GM18909 (cell line): ENCODE data around the gene RANBP3L.
"Not testable (repeated sequence)": the region's sequence is repeated elsewhere in the genome, so short reads cannot be mapped to it uniquely, and the experiment has no call there.

Experiments used
- ATAC-seq: cut with Tn5 transposase; IDR thresholded peaks from one replicate; pipeline ENCODE4 v1.9.1; 2021; ENCODE audit warnings: mild to moderate bottlenecking; ENCODE audit not compliant: unreplicated experiment, poor library complexity

The RANBP3L gene

GRCh38 chr5:36215910-36216309 lies 85.8 kb downstream of the RANBP3L start:
- no peak for ATAC-seq

DNA sequence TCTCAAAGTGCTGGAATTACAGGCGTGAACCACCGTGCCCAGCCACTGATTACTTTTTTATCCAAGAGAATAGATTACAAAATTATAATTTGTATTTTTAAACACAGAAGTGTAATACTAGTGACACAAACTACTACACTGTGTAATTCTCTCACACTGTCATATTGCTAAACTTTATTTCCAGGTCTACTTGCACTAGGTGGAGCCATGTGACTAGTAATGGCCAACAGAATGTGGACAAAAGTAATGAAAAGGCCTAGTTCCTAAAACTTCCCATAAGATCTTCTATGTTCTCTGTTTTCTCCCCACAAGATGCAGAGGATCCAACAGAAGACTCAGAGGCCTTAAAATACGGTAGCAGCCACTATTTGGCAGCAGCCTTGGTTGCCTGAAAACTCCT lies 87.3 kb downstream of the RANBP3L start:
- no peak for ATAC-seq

GRCh38 chr5:36209664-36210063 lies 92.0 kb downstream of the RANBP3L start:
- ATAC-seq = no peak

- ATAC-seq = no peak
Measured at GRCh38 chr5:36208786-36209185, 92.9 kb downstream of the RANBP3L start.

- ATAC-seq = no peak
Measured at GRCh38 chr5:36206913-36207312, 94.8 kb downstream of the RANBP3L start.

DNA sequence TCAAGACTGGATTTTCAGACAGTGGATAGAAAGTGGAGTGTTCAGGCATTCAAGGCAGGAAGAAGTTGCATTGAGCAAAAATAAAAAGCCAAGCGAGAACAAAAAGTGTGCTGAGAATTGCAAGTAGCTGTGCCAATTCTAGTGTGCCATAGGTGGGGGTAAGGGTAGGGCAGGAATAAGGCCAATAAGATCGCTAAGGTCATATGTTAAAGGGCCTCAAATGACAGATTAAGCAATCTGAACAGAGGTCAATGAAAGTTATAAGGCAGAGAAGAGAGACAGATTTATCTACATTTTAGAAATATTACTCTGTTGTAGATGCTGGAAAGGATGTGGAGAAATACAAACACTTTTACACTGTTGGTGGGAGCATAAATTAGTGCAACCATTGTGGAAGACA lies 96.4 kb downstream of the RANBP3L start:
- ATAC-seq = no peak

GRCh38 chr5:36202521-36202961 lies 99.2 kb downstream of the RANBP3L start:
- no peak for ATAC-seq

GRCh38 chr5:36200513-36200912 lies 101.2 kb downstream of the RANBP3L start:
- ATAC-seq = no peak

- ATAC-seq = no peak
Measured at GRCh38 chr5:36199620-36200019, 102.1 kb downstream of the RANBP3L start.

DNA sequence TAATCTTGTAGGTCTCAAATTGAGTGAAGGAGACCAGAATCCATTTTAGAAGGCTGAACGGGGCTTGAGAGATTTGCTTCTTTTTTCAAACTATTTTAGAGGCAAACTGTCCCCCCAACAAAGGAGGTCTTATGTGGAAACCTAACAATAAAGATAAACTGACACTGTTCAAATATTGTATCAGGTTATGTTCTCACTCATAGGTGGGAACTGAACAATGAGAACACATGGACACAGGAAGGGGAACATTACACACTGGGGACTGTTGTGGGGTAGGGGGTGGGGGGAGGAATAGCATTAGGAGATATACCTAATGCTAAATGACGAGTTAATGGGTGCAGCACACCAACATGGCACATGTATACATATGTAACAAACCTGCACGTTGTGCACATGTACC lies 102.9 kb downstream of the RANBP3L start:
- not testable (repeated sequence) for ATAC-seq
